GM04504 (cell line): ENCODE results near the gene SUGP1.

ENCODE experiments used
- DNase-seq: peaks from one replicate; pipeline ENCODE4 v3.0.0-alpha.2; 2012; ENCODE audit warnings: low read depth

Gene SUGP1

GRCh38 chr19:19341026-19341425 is 20.7 kb upstream of the SUGP1 start:
- no peak for DNase-seq

GRCh38 chr19:19338082-19338481 is 17.8 kb upstream of the SUGP1 start:
- DNase-seq: no peak

GRCh38 chr19:19337120-19337519 is 16.8 kb upstream of the SUGP1 start:
- DNase-seq: no peak

- no peak for DNase-seq
Observed at GRCh38 chr19:19336597-19336996, 16.3 kb upstream of the SUGP1 start.

GRCh38 chr19:19335408-19336158 is 15.3 kb upstream of the SUGP1 start:
- no peak for DNase-seq

- no peak for DNase-seq
Observed at GRCh38 chr19:19334989-19335344, 14.7 kb upstream of the SUGP1 start.

- DNase-seq: no peak
Observed at GRCh38 chr19:19334063-19334988, 14.0 kb upstream of the SUGP1 start.

- no peak for DNase-seq
Observed at GRCh38 chr19:19329126-19329525, 8.8 kb upstream of the SUGP1 start.

- no peak for DNase-seq
Observed at GRCh38 chr19:19327672-19328071, 7.4 kb upstream of the SUGP1 start.

GRCh38 chr19:19324059-19324770 is 3.9 kb upstream of the SUGP1 start:
- no peak for DNase-seq

- DNase-seq: no peak
Observed at GRCh38 chr19:19321141-19321577, 850 bp upstream of the SUGP1 start.

- DNase-seq: no peak
Observed at GRCh38 chr19:19319732-19320360, 463 bp downstream of the SUGP1 start.

- no peak for DNase-seq
Observed at GRCh38 chr19:19316082-19316481, 4.2 kb downstream of the SUGP1 start.

GRCh38 chr19:19315444-19315843 is 4.9 kb downstream of the SUGP1 start:
- DNase-seq: no peak

GRCh38 chr19:19308373-19308772 is 11.9 kb downstream of the SUGP1 start:
- DNase-seq: no peak

- DNase-seq: no peak
Observed at GRCh38 chr19:19306191-19306590, 14.1 kb downstream of the SUGP1 start.

- no peak for DNase-seq
Observed at GRCh38 chr19:19305696-19306095, 14.6 kb downstream of the SUGP1 start.

- no peak for DNase-seq
Observed at GRCh38 chr19:19305066-19305465, 15.2 kb downstream of the SUGP1 start.

- DNase-seq: no peak
Observed at GRCh38 chr19:19304186-19304965, 15.9 kb downstream of the SUGP1 start.

GRCh38 chr19:19303411-19303810 is 16.9 kb downstream of the SUGP1 start:
- no peak for DNase-seq

- no peak for DNase-seq
Observed at GRCh38 chr19:19300613-19301012, 19.7 kb downstream of the SUGP1 start.
